HepG2 (cell line): Measurements from ENCODE around the gene LYSMD1. TPM values are rescaled to one million over a fixed set of nuclear protein-coding genes. Genes with fewer than 3 reads are reported as not detected.

Experiments used
- CREM ChIP-seq, 2 experiments: sonication (generic) in 1 of 2; formaldehyde crosslinking in 1 of 2; IDR thresholded peaks; 2 replicates each; pipeline versions ENCODE4 v1.4.0 to v1.6.1; 2016 to 2020; ENCODE audit warnings: antibody characterized with exemption in 1 of 2, mild to moderate bottlenecking in 1 of 2, missing genetic modification reagents in 1 of 2
- ELF1 ChIP-seq: sonication (generic); formaldehyde crosslinking; IDR thresholded peaks from 2 replicates; pipeline ENCODE4 v1.4.0; 2020; ENCODE audit warnings: missing genetic modification reagents
- ELF3 ChIP-seq: IDR thresholded peaks from 2 replicates; pipeline ENCODE4 v1.6.1; 2016; ENCODE audit warnings: missing genetic modification reagents, missing compliant biosample characterization
- FOXM1 ChIP-seq: sonication (generic); formaldehyde crosslinking; IDR thresholded peaks from 2 replicates; pipeline ENCODE4 v1.5.0; 2020; ENCODE audit warnings: missing genetic modification reagents
- HIVEP1 ChIP-seq: sonication (generic); formaldehyde crosslinking; IDR thresholded peaks from 2 replicates; pipeline ENCODE4 v1.4.0; 2020; ENCODE audit warnings: mild to moderate bottlenecking, missing genetic modification reagents
- JUN ChIP-seq: sonication (generic); formaldehyde crosslinking; IDR thresholded peaks from 2 replicates; pipeline ENCODE4 v1.4.0; 2020; ENCODE audit warnings: mild to moderate bottlenecking, missing genetic modification reagents
- JUND ChIP-seq: sonication (generic); formaldehyde crosslinking; IDR thresholded peaks from 2 replicates; pipeline ENCODE4 v1.8.0; 2022; ENCODE audit warnings: mild to moderate bottlenecking, missing genetic modification reagents
- MAZ ChIP-seq, 2 experiments: sonication (generic) in 1 of 2; formaldehyde crosslinking in 1 of 2; IDR thresholded peaks; 2 replicates each; pipeline versions ENCODE4 v1.5.0 to v1.6.1; 2012 to 2020; ENCODE audit warnings: low read depth in 2 of 2, mild to moderate bottlenecking in 2 of 2, borderline replicate concordance in 1 of 2, improper control_type of control experiment in 1 of 2, low read length in 1 of 2, missing genetic modification reagents in 1 of 2, moderate library complexity in 1 of 2
- MIER3 ChIP-seq: IDR thresholded peaks from 2 replicates; pipeline ENCODE4 v1.6.1; 2016; ENCODE audit warnings: missing compliant biosample characterization, borderline replicate concordance
- MTA3 ChIP-seq: sonication (generic); formaldehyde crosslinking; IDR thresholded peaks from 2 replicates; pipeline ENCODE4 v1.4.0; 2020; ENCODE audit warnings: missing genetic modification reagents
- NFIC ChIP-seq: IDR thresholded peaks from 2 replicates; pipeline ENCODE4 v1.6.1; 2012; ENCODE audit warnings: mild to moderate bottlenecking, low read length, inconsistent platforms
- PITX1 ChIP-seq: sonication (generic); formaldehyde crosslinking; IDR thresholded peaks from 2 replicates; pipeline ENCODE4 v1.5.1; 2020; ENCODE audit warnings: mild to moderate bottlenecking, missing genetic modification reagents
- RARG ChIP-seq: sonication (generic); formaldehyde crosslinking; IDR thresholded peaks from 2 replicates; pipeline ENCODE4 v1.4.0; 2020; ENCODE audit warnings: low read depth, mild to moderate bottlenecking, missing genetic modification reagents
- RBAK ChIP-seq: sonication (generic); formaldehyde crosslinking; IDR thresholded peaks from 2 replicates; pipeline ENCODE4 v1.5.1; 2020; ENCODE audit warnings: mild to moderate bottlenecking, missing genetic modification reagents
- RBFOX2 ChIP-seq: fragments of 200-400 bp; formaldehyde crosslinking; IDR thresholded peaks from 2 replicates; pipeline ENCODE4 v1.6.1; 2017; ENCODE audit warnings: low read depth, mild to moderate bottlenecking, low read length
- RFXAP ChIP-seq: sonication (generic); formaldehyde crosslinking; IDR thresholded peaks from 2 replicates; pipeline ENCODE4 v1.4.0; 2020; ENCODE audit warnings: missing genetic modification reagents, borderline replicate concordance
- SALL1 ChIP-seq: sonication (generic); formaldehyde crosslinking; IDR thresholded peaks from 2 replicates; pipeline ENCODE4 v1.8.0; 2022; ENCODE audit warnings: mild to moderate bottlenecking, missing genetic modification reagents
- SNAPC2 ChIP-seq: sonication (generic); formaldehyde crosslinking; IDR thresholded peaks from 2 replicates; pipeline ENCODE4 v1.8.1; 2022; ENCODE audit warnings: mild to moderate bottlenecking, missing genetic modification reagents
- XRCC5 ChIP-seq: fragments of 200-400 bp; formaldehyde crosslinking; optimal IDR thresholded peaks from 2 replicates; pipeline ENCODE3; 2017; ENCODE audit warnings: mild to moderate bottlenecking, low read length
- ZNF17 ChIP-seq: sonication (generic); formaldehyde crosslinking; IDR thresholded peaks from 2 replicates; pipeline ENCODE4 v1.5.0; 2020; ENCODE audit warnings: mild to moderate bottlenecking, missing genetic modification reagents
- ZNF225 ChIP-seq: sonication (generic); formaldehyde crosslinking; IDR thresholded peaks from 2 replicates; pipeline ENCODE4 v1.4.0; 2020; ENCODE audit warnings: mild to moderate bottlenecking, missing genetic modification reagents
- ZNF34 ChIP-seq: sonication (generic); formaldehyde crosslinking; IDR thresholded peaks from 2 replicates; pipeline ENCODE4 v1.4.0; 2020; ENCODE audit warnings: mild to moderate bottlenecking, missing genetic modification reagents, borderline replicate concordance
- ZNF570 ChIP-seq: sonication (generic); formaldehyde crosslinking; IDR thresholded peaks from 2 replicates; pipeline ENCODE4 v1.4.0; 2020; ENCODE audit warnings: mild to moderate bottlenecking, missing genetic modification reagents, borderline replicate concordance
- ZNF678 ChIP-seq: sonication (generic); formaldehyde crosslinking; IDR thresholded peaks from 2 replicates; pipeline ENCODE4 v1.4.0; 2020; ENCODE audit warnings: mild to moderate bottlenecking, missing genetic modification reagents
- polyA plus RNA-seq, 8 experiments: library from polyadenylated mRNA; depleted of rRNA in 3 of 8; stranded (reverse) in 7 of 8; unstranded in 1 of 8; fragments of >200 nt; fragmentation: Illumina TruSeq in 4 of 8; extraction: Trizol in 4 of 8; gene quantifications; 2 replicates each; pipeline versions ENCODE4 v1.2.1 to v1.2.3, GENCODE V29; 2011 to 2016; ENCODE audit warnings: low read depth in 4 of 8, missing spikeins in 1 of 8, mixed read lengths in 1 of 8; ENCODE audit not compliant: insufficient read depth in 1 of 8
- total RNA-seq, 5 experiments: library from RNA; depleted of rRNA; stranded (reverse); fragments of >200 nt; fragmentation: Illumina TruSeq; extraction: Trizol; gene quantifications; 2 replicates each; pipeline ENCODE4 v1.2.3, GENCODE V29; 2016; ENCODE audit warnings: low read depth in 1 of 5
- TF ChIP-seq, protein P1 (sequence below): sonication (generic); formaldehyde crosslinking; IDR thresholded peaks from 2 replicates; pipeline ENCODE4 v1.8.1; 2022; ENCODE audit warnings: low read depth, mild to moderate bottlenecking, missing genetic modification reagents
- TF ChIP-seq, protein P2 (sequence below): sonication (generic); formaldehyde crosslinking; conservative IDR thresholded peaks from 2 replicates; pipeline ENCODE4 v1.4.0; 2020; ENCODE audit warnings: missing genetic modification reagents

LYSMD1 gene
- total and polyA plus RNA-seq, 2 of the 13 experiments (the other 11 are each of a cell fraction or from before 2014, with no cell fraction given) = 3.8 to 4.8 TPM

DNA sequence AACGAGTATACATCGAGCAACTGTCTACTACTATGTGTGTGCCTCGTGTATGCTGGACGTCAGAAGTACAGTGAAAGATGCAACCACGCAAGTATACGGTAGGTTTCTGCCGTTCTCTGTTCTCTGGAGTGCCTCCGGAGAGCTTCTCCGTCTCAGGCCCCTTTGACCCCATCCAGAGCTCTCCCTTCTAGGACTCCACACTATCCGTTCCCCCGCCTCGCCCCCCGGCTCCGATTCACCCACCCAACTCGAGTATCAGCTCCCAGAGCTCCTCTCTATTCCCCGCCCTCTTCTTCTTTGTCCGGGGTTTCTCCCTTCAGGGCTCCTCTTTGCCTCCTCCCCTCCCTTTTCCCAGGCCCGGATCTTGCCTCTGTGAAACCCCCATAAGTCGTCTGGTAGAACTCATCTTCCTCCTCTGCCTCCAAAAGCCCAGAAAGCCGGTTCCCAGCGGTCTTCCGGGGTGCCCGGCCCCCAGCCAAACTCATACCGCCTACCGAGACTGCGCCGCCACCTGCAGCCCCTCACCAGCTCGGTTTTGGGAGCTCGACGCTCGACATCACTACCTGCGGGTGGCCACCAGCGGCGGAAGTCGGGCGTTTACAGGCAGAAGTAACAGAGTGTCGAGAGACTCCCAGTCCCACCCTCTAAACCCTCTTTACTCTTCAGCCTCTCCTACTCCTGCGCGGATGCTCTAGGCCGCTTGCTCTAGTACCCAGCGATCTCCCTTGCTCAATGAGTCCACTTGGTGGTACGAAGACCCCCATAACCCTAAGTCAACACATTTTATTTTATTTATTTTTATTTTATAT is 24.1 kb upstream of the LYSMD1 start, which contains the start of gene VPS72 (continued):
- TF ChIP-seq PITX1 (peak; percentile 63), MIER3 (CRISPR knock-in tag) (peak; percentile 85; the same call in 1 of the 2 replicates), XRCC5 (peak; percentile 100), HIVEP1 (CRISPR knock-in tag) (0 out of 2 replicates have a peak, but pooled peaks have one; percentile 57), ZNF17 (CRISPR knock-in tag) (no peak), RBFOX2 (peak; percentile 82), JUN (no peak), RARG (CRISPR knock-in tag) (0 out of 2 replicates have a peak, but pooled peaks have one; percentile 32), RBAK (CRISPR knock-in tag) (no peak), SNAPC2 (CRISPR knock-in tag) (no peak), ELF3 (peak; percentile 79), MTA3 (CRISPR knock-in tag) (no peak), CREM (IDR thresholded peaks at IDR 0.05) (peak; percentile 65), CREM (CRISPR knock-in tag; IDR thresholded peaks at IDR 0.05) (no peak), MAZ (IDR thresholded peaks at IDR 0.05; ENCODE audit: borderline replicate concordance, low read depth, low read length) (peak; percentile 83), MAZ (CRISPR knock-in tag; IDR thresholded peaks at IDR 0.05; ENCODE audit: low read depth) (peak; percentile 80), RFXAP (CRISPR knock-in tag) (peak; percentile 50; the same call in 1 of the 2 replicates), ZNF225 (no peak), NFIC (0 out of 2 replicates have a peak, but pooled peaks have one; percentile 21), ZNF34 (CRISPR knock-in tag) (no peak), ZNF678 (CRISPR knock-in tag) (0 out of 2 replicates have a peak, but pooled peaks have one; percentile 24), FOXM1 (CRISPR knock-in tag) (no peak), ZNF570 (CRISPR knock-in tag) (no peak), ELF1 (CRISPR knock-in tag) (peak; percentile 97), SALL1 (peak; percentile 86), JUND (CRISPR knock-in tag) (0 out of 2 replicates have a peak, but pooled peaks have one; percentile 52)
- TF ChIP-seq, protein P1, sequence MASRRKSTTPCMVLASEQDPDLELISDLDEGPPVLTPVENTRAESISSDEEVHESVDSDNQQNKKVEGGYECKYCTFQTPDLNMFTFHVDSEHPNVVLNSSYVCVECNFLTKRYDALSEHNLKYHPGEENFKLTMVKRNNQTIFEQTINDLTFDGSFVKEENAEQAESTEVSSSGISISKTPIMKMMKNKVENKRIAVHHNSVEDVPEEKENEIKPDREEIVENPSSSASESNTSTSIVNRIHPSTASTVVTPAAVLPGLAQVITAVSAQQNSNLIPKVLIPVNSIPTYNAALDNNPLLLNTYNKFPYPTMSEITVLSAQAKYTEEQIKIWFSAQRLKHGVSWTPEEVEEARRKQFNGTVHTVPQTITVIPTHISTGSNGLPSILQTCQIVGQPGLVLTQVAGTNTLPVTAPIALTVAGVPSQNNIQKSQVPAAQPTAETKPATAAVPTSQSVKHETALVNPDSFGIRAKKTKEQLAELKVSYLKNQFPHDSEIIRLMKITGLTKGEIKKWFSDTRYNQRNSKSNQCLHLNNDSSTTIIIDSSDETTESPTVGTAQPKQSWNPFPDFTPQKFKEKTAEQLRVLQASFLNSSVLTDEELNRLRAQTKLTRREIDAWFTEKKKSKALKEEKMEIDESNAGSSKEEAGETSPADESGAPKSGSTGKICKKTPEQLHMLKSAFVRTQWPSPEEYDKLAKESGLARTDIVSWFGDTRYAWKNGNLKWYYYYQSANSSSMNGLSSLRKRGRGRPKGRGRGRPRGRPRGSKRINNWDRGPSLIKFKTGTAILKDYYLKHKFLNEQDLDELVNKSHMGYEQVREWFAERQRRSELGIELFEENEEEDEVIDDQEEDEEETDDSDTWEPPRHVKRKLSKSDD (CRISPR knock-in tag) = no peak
- TF ChIP-seq, protein P2, sequence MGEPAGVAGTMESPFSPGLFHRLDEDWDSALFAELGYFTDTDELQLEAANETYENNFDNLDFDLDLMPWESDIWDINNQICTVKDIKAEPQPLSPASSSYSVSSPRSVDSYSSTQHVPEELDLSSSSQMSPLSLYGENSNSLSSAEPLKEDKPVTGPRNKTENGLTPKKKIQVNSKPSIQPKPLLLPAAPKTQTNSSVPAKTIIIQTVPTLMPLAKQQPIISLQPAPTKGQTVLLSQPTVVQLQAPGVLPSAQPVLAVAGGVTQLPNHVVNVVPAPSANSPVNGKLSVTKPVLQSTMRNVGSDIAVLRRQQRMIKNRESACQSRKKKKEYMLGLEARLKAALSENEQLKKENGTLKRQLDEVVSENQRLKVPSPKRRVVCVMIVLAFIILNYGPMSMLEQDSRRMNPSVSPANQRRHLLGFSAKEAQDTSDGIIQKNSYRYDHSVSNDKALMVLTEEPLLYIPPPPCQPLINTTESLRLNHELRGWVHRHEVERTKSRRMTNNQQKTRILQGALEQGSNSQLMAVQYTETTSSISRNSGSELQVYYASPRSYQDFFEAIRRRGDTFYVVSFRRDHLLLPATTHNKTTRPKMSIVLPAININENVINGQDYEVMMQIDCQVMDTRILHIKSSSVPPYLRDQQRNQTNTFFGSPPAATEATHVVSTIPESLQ (CRISPR knock-in tag) = peak; percentile 55; the same call in 1 of the 2 replicates
